Ramos (cell line): Measurements from ENCODE around the gene MPPED1.

ENCODE experiments used
- in situ Hi-C: fragments of 300-500 bp; cut with MboI; formaldehyde crosslinking; loops from one replicate; pipeline ENCODE4 v1.14.3; 2022; ENCODE audit warnings: low sequenced_read_pairs; ENCODE audit not compliant: unreplicated experiment

The MPPED1 gene

DNA sequence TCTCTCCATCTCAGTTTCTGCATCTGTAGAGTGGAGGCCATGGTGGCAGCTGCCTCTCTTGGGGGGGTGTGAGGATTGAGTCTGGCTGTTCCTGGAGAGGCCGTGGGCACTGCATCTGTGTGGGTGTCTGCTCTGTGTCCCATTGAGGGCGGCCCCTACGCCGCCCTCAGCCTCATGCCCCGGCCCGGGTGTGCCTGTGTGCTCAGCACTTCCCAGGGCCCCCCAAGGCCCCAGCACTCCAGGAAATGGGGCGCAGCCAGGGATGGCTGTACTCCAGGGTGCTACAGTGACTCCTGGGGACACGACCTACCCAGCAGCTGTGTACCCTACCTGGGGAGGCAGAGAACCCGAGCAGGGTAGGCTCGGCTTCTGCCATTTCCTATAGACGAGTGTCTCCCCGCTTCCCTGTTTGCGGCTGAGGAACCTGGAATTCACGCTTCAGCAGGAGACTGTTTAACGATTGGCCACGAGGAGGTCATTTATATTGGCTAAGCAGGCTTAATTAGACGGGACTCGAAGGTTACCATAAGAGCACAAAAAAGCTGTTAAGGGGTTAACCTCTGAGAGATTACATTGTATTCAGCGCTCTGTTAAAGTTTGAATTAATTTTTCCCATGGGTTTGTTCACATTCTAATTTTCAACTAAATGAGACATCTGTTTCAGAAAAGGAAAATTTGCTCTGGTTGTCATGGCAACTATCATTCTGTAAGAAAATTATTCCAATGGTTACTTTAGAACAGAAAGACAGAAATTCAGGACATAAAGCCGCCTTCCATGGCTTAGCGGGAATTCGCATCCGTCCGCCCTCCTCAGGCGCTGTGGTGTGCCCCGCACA lies 76.4 kb downstream of the MPPED1 start:
- in situ Hi-C loops, result no loop called here

DNA sequence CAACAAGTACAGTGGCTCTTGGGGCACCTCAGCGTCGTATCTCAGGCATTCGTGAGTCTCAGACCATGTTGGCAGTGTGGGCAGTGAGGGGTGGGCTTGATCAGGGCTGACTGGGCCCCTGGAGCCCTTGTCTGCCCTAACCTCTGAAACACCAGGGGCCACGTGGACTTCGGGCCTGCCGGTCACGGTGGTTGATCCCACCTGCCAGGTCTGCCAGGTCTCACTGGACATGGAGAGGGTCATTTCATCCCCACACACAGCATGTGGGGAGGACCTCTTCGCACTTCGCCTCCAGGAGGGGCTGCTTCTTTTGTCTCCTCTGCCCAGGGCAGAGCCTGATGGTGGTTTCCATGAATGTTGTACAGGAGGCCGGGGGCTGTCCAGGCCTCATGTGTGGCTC lies 77.1 kb downstream of the MPPED1 start:
- in situ Hi-C loops, result no loop called here

DNA sequence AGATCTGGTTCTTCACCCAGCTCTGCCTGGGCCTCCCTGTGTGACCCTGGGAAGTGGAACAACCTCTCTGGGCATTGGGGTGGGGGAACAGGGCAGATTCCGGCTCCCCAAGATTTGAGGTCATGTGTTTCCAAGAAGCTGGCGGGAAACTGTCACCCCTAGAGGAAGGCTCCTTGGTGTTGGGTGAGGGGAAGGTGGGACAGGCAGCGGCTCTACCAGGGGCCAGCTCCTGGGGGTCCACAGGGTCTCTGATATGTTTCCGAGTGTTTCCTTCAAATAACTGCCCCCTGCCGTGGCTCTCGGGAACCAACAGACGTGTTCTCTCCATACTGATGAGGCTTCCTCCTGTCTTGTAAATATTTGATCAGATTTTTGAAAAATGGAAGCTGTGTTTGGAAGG lies 78.5 kb downstream of the MPPED1 start:
- in situ Hi-C loops, result no loop called here

DNA sequence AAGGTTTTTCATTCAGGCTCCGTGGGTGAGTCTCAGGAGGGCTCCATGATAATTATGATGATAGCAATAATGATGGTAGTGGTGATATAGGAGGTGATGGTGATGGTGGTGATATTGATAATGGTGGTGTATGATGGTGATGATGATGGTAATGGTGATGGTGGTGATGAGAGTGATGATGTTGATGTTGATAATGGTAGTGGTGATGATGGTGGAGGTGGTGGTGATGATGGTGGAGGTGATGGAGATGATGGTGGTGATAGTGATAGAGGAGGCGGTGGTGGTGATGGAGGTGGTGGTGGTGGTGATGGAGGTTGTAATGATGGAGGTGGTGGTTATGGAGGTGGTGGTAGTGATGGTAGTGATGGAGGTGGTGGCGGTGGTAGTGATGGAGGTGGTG lies 79.4 kb downstream of the MPPED1 start:
- in situ Hi-C loops, result no loop called here

DNA sequence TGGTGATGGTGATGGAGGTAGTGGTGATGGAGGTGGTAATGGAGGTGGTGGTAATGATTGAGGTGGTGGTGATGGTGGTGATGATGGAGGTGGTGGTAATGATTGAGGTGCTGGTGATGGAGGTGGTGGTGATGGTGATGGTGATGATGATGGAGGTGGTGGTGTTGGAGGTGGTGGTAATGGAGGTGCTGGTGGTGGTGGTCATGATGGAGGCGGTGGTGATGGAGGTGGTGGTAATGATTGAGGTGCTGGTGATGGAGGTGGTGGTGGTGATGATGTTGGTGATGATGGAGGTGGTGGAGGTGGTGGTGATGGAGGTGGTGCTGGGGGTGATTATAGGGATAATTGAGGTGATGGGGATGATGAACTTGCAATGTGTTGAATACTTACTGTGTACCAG lies 79.9 kb downstream of the MPPED1 start:
- in situ Hi-C loops, result no loop called here

DNA sequence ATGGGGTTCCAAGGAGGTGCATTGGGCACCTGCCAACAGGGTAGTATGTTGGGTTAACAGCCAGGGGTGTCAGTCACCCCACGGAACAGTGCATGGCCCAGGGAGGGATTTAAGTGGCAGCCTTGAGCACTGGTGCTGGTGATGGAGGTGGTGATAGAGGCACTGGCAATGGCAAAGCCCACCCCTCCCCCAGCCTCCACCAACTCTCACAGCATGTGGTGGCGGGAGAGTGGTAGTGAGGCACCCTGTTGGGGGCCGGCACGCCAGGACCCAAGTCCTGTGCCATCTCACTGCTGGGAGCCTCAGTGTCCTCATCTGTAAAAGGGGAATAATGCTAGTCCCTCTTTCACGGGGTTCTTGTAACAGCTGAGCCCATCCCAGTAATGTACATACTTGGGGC lies 81.5 kb downstream of the MPPED1 start:
- in situ Hi-C loops, result no loop called here

DNA sequence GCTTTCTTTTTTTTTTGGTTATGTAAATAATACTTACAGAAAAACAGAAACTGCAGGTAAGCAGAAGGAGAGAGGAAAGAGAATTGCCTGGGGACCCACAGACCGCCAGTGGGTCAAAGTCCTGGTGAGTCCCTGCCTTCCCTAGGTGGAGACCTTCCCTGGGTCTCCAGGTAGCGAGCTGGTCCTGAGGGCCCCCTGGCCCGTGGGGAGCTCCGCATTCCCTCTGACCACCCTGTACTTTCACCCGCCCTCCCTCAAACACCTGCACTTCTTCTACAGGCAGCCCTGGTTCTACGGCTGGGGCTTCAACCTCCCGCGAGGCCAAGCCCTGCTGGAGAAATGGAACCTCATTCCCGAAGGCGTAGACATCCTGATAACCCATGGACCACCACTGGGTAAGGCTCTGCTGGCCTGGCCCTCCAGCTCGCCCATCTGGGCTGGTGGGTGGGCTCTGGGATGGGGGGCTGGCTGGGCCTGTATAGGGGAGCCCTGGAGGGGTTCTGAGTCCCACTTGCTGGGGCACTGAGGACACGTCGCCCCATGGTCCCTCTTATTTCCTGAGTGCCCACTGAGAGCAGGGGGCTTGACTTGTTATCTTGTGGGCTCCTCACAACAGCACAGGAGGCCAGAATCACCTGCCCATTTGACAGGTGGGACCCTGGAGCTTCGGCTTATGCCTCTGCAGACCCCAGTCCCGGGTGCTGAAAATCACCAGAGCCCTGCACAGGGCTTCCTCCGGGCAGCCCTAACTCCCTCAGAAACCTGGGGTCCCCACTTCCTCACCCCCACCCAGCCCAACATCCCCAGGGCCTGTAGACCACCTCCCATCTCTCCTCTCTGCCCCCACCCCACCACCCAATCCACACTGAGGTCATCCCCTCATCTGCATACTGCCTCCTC lies 86.4 kb downstream of the MPPED1 start:
- in situ Hi-C loops, result no loop called here

DNA sequence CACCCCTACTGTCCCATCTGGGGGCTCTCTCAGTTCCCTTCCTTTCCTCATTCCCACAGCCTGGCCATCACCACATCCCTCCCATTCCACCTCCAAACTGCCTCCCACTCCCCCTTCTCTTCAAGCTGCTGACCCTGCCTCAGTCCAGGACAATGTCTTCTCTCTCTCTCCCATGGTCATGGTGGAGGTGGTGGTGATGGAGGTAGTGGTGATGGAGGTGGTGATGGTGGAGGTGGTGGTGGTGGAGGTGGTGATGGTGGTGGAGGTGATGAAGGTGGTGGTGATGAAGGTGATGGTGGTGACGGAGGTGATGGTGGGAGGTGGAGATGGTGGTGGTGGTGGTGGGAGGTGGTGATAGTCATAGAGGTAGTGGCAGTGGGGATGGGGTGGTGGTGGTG lies 87.0 kb downstream of the MPPED1 start:
- in situ Hi-C loops, result no loop called here

DNA sequence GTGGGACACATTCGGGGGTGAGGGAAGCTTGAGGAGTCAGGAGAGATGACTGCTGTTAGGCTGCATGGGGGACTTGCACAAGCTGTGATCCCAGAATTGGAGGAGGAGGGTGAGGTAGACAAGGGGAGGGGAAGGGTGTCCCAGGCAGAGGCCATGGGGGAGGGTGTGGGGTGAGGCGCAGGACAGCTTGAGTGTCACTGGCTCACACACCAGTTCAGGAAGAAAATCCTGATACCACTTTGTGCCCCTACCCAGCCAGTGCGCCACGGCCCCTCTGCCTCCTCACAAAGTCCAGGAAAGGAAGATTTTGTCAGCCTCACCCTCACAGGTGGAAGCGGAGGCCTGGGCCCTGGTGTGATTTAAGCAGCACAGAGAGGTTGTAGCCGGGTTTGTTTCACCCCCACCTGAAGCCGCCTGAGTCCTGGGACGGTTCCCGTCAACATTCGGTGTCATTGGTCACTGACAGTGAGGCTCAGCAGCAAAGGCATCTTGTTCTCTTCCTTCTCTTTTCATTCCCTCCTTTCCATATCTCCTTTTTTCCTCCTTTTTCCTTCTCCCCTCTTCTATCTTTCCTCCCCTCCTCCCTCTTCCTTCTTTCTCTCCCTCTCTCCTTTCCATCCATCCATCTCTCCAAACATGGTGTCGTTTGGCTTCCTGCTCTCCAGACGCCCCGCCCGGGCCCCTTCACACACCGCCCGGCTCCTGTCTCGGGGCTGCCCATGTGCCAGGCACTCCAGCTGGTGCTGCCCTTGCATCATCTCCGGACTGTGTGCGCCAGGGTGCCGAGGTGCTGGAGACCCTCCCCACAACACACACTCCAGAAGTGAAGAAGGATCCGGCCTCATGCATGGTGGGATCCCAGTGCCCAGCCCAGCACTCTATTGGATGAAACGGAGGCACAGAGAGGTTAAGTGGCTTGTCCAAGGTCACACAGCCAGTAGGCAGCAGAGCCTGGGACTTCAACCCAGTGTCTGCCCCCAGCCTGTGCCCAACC lies 89.3 kb downstream of the MPPED1 start:
- in situ Hi-C loops, result no loop called here

DNA sequence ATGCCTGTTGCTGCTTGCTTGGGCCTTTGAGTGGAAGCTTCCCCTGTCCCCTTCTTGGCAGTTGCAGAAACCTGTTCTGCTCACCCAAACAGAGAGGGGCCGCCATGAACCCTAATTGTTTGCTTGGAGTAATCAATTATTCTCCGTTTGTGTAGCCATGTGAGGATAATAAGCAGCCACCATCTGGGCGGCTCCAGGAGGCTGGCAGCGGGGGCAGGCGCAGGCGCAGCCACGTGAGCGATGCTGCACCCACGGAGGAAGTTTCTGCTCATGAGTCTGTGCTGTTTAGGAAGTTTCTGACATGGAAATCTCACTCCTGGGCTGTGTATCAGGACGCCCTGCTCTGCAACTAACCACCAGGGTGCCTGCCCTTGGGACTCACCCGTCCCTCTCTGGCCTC lies 90.1 kb downstream of the MPPED1 start:
- in situ Hi-C loops, result no loop called here

DNA sequence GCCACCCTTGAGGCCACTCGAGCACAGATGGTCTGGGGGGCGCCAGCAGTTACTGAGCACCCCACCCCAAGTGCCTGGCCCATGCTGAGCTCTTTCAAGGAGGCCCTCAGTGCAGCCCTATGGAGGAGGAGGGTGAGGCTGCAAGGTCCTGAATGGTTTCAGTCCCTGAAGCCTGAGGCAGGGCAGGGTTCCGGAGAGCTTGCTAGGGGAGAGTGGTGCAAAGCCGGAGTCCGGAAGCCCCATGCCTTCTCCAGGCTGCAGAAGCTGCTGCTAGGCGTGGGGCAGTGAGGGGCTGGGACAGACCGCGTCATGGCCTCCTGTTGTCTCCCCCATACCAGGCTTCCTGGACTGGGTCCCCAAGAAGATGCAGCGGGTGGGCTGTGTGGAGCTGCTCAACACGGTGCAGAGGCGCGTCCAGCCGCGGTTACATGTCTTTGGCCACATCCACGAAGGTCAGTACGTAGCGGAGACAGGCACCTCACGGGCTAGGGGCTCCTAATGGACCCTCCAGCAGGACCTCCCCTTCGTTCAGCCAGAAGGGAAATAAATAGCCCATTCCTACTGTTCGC lies 90.6 kb downstream of the MPPED1 start:
- in situ Hi-C loops, result no loop called here

DNA sequence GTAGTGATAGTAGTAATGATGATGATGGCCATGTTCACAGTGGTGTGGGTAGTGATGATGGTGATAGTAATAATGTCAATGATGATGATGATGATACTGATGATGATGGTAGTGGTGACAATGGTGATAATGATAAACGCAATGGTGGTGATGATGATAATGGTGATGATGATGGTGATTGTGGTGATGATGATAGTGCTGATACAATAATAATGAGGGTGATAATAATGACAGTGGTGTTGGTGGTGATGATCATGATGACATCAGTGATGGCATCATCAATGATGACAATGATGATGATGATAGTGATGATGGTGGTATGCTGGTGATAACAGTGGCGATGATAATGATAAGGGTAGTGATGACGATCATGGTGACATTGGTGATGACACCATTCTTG lies 92.3 kb downstream of the MPPED1 start:
- in situ Hi-C loops, result no loop called here

DNA sequence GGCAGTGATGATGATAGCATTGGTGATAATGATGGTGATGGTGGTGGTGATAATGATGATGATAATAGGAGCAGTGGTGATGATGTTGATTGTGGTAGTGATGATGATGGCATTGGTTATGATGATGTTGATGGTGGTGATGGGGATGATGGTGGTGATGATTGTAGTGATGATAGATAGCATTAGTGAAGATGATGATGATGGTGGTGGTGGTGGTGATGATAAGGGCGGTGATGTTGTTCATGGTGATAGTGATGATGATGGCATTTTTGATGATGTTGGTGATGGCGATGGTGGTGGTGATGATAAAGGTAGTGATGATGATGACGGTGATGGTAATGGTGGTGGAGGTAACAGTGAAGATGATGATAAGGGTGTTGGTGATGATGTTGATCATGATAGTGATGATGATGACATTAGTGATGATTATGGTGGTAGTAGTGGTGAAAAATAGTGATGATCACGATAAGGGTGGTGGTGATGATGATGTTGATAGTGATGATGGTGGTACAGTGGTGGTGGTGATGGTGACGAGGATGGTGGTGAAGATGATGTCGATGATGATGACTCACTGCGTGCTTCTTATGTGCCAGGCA lies 93.0 kb downstream of the MPPED1 start:
- in situ Hi-C loops, result no loop called here

DNA sequence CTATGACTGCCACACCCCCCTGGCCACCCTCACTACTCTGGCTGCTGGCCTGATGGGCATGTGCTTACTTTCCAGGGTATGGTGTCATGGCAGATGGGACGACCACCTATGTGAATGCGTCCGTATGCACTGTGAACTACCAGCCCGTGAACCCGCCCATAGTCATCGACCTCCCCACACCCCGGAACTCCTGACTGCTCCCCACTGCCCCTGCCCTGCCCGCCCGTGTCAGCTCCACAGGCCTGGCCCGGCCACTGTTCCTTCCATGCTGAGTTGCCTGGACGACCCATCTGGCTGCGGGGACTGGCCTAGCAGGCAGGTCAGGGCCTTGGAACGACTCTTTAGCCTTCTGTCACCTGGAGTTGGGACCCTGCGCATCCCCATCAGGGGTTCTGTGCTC lies 93.6 kb downstream of the MPPED1 start:
- in situ Hi-C loops, result no loop called here

DNA sequence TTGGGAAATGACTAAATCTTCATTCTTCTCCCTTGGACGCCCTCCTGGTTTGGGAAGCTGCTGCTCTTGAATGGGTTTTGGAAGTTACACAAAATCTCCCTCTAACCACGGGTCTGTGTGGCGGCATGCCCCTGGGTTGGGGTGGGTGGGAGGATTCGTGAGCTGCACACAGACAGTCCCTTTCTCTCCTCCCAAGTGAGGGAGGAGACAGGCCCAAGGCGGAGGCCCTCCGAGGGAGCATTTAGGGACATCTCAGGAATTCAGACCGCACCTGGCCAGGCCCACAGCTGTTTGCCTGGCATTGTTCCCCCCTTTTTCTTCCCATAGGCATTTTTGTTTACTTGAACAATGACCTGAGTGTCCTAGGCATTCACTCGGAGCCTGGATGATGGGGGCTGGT lies 94.1 kb downstream of the MPPED1 start:
- in situ Hi-C loops, result no loop called here

DNA sequence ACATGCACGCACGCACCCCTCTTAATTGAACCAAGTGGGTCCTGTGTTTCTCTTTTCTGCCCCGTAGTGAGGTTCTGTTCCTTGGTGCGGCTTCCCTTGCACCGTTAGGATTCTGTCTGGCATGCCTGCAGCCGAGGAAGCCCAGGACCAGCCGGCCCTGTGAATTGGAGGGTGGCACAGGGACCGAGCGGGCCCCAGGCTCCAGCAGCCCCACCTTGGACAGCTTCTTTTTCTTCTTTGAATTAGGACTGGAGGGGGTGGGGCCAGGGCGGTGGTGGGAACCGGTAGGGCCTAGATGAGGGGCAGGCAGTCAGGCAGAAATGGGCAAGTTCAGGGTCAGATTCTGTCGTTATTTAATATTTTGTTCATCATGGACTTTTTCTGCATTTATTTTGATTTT lies 94.7 kb downstream of the MPPED1 start:
- in situ Hi-C loops, result no loop called here

DNA sequence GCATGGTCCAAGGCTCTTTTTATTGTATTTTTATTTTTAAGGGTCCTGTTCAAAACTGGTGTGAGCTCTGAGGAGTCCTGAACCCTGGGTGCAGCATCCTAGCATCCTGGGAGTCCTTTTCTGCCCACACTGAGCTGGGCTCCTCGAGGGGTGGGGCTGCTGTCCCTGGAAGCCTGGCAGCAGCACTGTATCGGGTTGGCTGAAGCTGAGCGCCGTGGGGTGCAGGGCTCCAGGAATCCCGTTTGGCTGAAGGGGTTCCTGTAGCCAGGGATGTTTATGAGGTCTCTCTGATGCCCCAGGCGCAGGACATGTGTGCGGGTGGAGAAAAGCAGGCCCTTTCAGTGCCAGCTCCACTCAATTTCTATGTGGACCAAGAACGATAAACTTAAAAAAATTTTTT lies 95.4 kb downstream of the MPPED1 start:
- in situ Hi-C loops, result no loop called here

DNA sequence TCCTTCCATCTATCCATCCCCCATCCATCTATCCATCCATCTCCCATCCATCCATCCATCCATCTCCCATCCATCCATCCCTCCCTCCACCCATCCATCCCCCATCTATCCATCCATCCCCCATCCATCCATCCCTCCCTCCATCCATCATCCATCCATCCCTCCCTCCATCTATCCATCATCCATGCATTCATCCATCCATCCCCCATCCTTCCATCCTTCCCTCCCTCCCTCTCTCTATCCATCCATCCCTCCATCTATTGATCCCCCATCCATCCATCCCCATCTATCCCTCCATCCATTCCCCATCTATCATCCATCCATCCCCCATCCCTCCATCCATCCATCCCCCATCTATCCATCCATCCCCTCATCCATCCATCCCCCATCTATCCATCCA lies 96.7 kb downstream of the MPPED1 start:
- in situ Hi-C loops, result no loop called here

DNA sequence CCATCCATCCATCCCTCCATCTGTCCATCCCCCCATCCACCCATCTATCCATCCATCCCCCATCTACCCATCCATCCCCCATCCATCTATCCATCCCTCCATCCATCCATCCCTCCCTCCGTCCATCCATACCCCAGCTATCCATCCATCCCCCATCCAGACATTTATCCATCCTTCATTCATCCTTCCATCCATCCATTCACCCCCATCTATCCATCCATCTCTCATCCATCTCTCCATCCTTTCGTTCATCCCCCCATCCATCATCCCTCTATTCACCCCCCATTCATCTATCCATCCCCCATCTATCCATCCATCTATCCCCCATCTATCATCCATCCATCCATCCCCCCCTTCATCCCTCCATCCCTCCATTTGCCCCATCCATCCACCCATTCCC lies 97.5 kb downstream of the MPPED1 start:
- in situ Hi-C loops, result no loop called here
